Measurements from ENCODE around the gene MACROD2. TPM values are rescaled to one million over a fixed set of nuclear protein-coding genes. Genes with fewer than 3 reads are reported as not detected.

The MACROD2 gene
- total RNA-seq, 4 donors from 2014 or later = 2.9 to 11.3 (median 8.0) TPM

DNA sequence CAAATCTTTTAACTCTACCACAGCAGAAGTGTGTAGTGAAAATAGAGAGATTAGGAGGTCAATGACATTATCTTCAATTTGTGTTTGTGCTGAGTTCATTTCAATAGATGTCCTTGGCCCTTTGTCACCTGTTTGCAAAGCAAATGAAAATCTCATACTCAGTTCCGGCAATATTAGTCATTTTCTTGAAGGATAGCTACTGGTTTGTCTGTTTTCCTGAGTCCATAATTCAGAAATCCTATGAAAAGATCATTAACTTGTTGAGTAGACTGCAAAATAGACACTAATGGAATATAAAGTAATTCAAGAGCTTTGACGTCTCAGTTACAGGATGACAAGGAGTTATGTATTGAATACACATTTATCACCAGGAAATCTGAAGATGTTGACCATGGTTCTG is 1163.2 kb downstream of the MACROD2 start:
- TF ChIP-seq, protein P1, sequence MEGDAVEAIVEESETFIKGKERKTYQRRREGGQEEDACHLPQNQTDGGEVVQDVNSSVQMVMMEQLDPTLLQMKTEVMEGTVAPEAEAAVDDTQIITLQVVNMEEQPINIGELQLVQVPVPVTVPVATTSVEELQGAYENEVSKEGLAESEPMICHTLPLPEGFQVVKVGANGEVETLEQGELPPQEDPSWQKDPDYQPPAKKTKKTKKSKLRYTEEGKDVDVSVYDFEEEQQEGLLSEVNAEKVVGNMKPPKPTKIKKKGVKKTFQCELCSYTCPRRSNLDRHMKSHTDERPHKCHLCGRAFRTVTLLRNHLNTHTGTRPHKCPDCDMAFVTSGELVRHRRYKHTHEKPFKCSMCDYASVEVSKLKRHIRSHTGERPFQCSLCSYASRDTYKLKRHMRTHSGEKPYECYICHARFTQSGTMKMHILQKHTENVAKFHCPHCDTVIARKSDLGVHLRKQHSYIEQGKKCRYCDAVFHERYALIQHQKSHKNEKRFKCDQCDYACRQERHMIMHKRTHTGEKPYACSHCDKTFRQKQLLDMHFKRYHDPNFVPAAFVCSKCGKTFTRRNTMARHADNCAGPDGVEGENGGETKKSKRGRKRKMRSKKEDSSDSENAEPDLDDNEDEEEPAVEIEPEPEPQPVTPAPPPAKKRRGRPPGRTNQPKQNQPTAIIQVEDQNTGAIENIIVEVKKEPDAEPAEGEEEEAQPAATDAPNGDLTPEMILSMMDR (IDR thresholded peaks at IDR 0.05; ENCODE audit: low read depth) = no peak

DNA sequence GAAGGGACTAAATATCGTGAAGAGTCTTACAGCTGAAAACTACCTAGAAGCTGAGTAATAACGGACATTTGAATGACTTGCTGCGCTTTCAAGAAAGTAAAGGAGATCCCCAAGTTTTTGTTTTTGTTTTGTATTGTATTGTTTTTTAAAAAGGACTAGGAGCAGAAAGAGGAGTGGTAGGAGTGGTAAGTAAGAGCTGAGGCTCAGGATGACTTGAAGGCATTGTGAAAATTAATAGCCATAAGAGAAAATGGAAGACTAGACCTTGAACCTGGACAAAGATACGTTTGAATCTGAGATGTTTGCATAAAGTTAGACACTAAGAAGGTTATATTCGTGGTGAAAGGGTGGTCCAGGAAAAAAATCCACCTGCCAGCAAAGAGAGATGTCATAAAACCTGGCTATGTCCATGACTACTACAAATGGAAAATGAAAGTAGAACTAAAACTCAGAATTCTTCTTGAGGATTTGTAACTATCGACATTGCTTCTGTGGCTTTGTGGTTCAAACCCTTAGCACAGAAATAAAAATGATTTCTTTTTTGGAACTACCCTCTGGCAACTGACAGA is 1166.8 kb downstream of the MACROD2 start:
- TF ChIP-seq, protein P1 (IDR thresholded peaks at IDR 0.05; ENCODE audit: low read depth) = no peak

DNA sequence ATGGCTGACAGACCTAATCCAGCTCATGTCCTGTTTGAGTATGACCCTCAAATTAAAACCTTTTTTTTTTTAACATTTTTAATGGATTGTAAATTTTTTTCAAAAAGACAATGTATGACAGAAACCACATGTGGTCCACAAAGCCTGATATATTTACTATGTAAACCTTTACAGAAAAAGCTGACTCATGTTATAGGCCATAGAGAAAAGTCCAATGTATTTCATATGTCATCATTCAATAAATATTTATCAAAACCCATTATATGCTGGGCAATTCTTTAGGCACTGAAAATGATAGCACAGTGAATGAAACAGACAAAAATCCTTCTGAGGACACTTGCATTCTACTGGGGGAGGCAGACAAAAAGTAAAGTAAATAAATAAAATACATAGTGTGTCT is 1168.3 kb downstream of the MACROD2 start:
- TF ChIP-seq, protein P1 (IDR thresholded peaks at IDR 0.05; ENCODE audit: low read depth) = no peak

DNA sequence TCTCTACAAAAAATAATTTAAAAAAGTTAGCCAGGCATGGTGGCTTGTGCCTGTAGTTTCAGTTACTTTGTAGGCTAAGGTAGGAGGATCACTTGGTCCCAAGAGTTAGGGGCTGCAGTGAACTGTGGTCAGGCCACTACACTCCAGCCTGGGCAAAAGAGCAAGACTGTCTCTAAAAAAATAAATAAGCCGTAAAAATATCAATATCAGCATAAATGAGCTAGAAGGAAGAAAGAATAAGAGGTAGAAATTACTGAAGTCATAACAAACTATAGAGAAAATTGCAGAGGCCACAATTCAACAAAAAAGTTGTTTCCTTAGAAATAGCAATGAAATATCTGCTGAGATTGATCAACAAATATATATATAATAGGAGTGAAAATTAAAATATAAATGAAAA is 1169.4 kb downstream of the MACROD2 start:
- TF ChIP-seq, protein P1 (IDR thresholded peaks at IDR 0.05; ENCODE audit: low read depth) = no peak

DNA sequence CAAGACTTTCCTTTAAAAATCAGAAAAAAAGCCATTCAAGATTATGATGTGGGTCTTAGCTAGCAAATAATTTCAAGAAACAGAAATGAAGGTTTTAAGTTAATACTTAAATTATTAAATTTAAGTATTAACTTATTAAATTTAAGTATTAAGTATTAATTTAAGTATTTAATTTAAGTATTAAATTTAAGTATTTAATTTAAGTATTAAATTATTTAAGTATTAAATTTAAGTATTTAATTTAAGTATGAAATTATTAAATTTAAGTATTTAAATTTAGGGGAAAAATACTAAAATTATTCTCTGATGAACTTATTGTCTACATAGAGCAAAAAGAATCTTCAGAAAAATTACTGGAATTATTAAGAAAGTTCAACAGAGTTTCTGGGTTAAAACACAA is 1171.4 kb downstream of the MACROD2 start:
- TF ChIP-seq, protein P1 (IDR thresholded peaks at IDR 0.05; ENCODE audit: low read depth) = no peak

DNA sequence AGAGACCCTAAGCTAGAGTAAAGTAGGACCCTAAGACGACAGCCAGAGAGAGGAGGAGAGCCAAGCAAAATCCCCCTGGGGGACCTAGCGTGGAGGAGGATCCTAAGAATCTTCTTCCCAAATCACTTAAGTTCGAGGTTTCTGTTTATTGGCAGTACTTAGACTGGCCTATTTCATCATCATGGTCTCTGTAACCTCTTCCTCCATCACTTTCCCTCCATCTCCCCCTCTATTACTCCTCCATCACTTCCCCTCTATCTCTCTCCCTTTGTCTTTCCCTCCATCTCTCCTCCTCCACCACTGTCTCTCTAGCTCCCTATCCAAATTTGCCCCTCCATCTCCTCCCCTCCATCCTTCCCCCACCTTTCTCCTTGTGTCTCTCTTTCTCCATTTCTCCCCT is 1175.7 kb downstream of the MACROD2 start:
- TF ChIP-seq, protein P1 (IDR thresholded peaks at IDR 0.05; ENCODE audit: low read depth) = no peak

DNA sequence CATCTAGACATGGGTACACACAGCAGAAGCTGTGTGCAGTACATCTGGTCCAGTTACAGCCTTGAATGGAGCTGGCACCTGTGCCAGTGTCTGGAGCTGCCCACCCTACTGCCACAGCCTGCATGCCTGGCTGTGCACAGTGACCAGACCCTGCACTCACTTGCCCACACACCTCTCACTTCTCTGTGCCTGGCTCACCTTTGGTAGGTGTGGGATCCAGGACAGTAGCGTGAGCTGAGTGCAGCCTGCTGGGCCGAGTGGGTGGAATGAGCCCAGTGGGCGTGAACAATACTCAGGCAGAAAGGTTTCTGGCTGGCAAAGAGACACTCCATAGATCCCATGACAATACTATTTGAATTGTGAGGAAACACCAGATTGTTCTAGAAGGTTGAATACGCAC is 1181.6 kb downstream of the MACROD2 start:
- TF ChIP-seq, protein P1 (IDR thresholded peaks at IDR 0.05; ENCODE audit: low read depth) = no peak

Data from subcutaneous adipose tissue (tissue), 4 donors.